Activated naive CD8-positive, alpha-beta T cell (primary cell): Measurements from ENCODE around the gene GMDS.

Experiments
- H3K27ac Mint-ChIP-seq: one replicate; pipeline ENCODE4 v1.8.0; 2021; ENCODE audit warnings: mixed read lengths
- H3K27me3 Mint-ChIP-seq: one replicate; pipeline ENCODE4 v1.8.0; 2021; ENCODE audit warnings: mixed read lengths
- H3K36me3 Mint-ChIP-seq: one replicate; pipeline ENCODE4 v1.8.0; 2021; ENCODE audit warnings: mixed read lengths
- H3K4me1 Mint-ChIP-seq: one replicate; pipeline ENCODE4 v1.8.0; 2021; ENCODE audit warnings: low read depth, mixed read lengths
- H3K4me3 Mint-ChIP-seq: one replicate; pipeline ENCODE4 v1.8.0; 2021; ENCODE audit warnings: mild to moderate bottlenecking, mixed read lengths
- H3K9me3 Mint-ChIP-seq: one replicate; pipeline ENCODE4 v1.8.0; 2021; ENCODE audit warnings: low read depth, mixed read lengths

Gene GMDS

DNA sequence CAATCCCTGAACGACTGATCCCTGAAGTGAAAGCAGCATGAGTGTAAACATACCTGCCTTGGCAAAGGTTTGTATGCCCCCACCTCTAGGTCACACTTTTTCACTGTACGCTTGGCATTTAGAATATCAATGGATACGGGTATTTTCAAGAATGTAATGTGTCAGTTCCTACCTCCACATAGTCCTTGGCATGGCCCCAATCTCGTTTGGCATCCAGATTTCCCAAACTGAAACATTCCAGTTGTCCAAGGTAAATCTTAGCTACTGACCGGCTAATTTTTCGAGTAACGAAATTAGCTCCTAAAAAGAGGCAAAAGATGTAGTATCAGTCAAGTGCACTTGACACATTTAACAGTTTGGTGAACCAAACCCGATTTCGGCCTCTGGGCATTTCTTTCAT lies 315.5 kb downstream of the GMDS start:
- H3K27me3 Mint-ChIP-seq, result no peaks in the 10 kb centered on the region
- no peak overlapping the region for H3K27ac Mint-ChIP-seq
- H3K4me1 Mint-ChIP-seq, result no peaks in the 10 kb centered on the region
- no peak overlapping the region for H3K4me3 Mint-ChIP-seq
- H3K9me3 Mint-ChIP-seq, result peaks cover 5% of the 10 kb centered on the region
- H3K36me3 Mint-ChIP-seq, result peaks cover 23% of the 10 kb centered on the region

DNA sequence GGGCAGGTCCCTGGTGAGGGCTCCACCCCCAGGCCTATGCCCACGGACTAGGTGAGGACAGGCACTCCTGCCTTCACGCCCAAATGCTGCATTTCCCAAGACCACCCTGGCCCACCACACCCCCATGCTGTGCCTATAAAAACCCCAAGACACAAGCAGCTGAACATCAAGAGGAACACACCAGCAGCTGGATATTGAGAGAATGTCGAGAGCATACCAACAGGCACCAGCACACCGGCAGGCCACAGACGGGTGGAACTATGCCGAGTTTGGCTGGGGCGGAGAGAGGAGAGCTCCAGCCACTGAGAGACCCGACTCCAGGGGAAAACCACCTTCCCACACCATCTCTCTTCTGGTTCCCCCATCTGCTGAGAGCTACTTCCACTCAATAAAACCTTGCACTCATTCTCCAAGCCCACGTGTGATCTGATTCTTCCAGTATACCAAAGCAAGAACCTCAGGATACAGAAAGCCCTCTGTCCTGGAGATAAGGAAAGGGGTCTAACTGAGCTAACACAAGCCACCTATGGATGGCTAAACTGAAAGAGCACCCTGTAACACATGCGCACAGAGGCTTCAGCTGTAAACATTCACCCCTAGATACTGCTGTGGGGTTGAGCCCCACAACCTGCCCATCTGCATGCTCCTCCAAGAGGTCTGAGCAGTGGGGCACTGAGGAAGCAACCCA lies 319.5 kb downstream of the GMDS start:
- no peaks in the 10 kb centered on the region for H3K4me1 Mint-ChIP-seq
- no peaks in the 10 kb centered on the region for H3K27me3 Mint-ChIP-seq
- H3K36me3 Mint-ChIP-seq, result peaks cover 20% of the 10 kb centered on the region
- H3K27ac Mint-ChIP-seq, result no peak overlapping the region
- H3K4me3 Mint-ChIP-seq, result no peak overlapping the region
- H3K9me3 Mint-ChIP-seq, result no peaks in the 10 kb centered on the region

DNA sequence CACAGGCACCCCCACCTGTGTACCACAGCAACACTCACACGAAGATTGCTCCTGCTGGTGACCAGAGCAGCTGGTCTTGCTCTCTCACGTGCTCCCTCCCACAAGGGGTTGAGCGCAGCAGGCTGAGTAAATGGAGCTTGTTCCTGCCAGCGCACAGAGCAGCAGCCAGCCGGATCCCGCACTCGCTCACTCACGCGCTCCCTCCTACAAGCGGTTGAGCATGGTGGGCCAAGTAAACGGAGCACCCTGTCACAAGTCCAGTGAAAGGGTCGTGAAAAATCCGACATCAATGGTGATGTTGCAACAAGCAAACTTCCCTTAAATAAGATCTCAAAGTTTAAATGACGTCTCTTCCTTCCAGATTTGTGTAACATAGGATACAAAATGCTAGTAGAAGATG lies 322.0 kb downstream of the GMDS start:
- H3K36me3 Mint-ChIP-seq, result peaks cover 19% of the 10 kb centered on the region
- H3K27ac Mint-ChIP-seq, result no peak overlapping the region
- no peaks in the 10 kb centered on the region for H3K27me3 Mint-ChIP-seq

DNA sequence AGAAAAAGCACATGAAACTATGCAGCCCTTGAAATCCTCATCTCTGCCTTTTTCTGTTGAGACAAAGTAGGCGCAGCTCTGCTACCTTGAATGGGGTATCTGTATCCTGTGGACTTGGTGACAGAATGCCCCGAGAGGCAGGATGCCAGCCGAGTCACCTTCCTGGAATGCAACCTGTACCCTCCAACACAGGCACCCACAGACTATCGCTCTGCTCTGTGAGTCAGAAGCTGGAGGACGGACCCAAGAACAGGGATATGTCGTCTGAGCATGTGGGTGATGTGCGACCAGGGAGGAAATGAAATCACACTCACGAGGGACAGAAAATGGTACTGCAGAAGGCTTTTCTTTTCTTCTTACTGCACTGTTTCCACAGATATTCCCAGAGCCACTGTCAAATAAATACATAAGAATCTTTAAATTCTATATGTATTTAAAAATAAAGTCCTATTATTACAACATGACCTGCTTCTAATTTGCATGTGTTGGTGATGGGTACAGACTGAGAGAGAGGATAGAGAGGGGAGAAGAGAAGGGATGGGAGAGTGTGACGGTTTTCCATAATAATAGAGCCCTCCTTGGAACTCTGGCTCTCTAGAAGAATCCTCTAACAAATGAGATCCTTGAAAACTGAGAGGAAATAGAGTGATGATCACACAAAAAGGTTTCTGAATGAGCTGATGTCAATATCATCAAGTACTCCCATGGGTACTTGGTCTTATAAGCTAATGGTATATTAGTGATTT lies 327.6 kb downstream of the GMDS start:
- H3K4me1 Mint-ChIP-seq, result peaks cover 16% of the 10 kb centered on the region
- peaks cover 19% of the 10 kb centered on the region for H3K36me3 Mint-ChIP-seq
- no peak overlapping the region for H3K4me3 Mint-ChIP-seq
- H3K27me3 Mint-ChIP-seq, result no peaks in the 10 kb centered on the region
- H3K9me3 Mint-ChIP-seq, result no peaks in the 10 kb centered on the region
- H3K27ac Mint-ChIP-seq, result peak overlapping the region; percentile 22

More for the DNA sequence above, 322.0 kb downstream of the GMDS start:
- no peaks in the 10 kb centered on the region for H3K9me3 Mint-ChIP-seq
- H3K4me1 Mint-ChIP-seq, result no peaks in the 10 kb centered on the region
- no peak overlapping the region for H3K4me3 Mint-ChIP-seq

GRCh38 chr6:1916334-1917070 lies 328.9 kb downstream of the GMDS start:
- Mint-ChIP-seq H3K4me1 (peaks cover 16% of the 10 kb centered on the region), H3K27ac (peak overlapping the region; percentile 41), H3K27me3 (no peaks in the 10 kb centered on the region)

GRCh38 chr6:1915226-1915625 lies 330.2 kb downstream of the GMDS start:
- no peaks in the 10 kb centered on the region for H3K27me3 Mint-ChIP-seq

More at GRCh38 chr6:1916334-1917070, 328.9 kb downstream of the GMDS start:
- H3K9me3 Mint-ChIP-seq, result no peaks in the 10 kb centered on the region
- H3K36me3 Mint-ChIP-seq, result peaks cover 16% of the 10 kb centered on the region
- H3K4me3 Mint-ChIP-seq, result no peak overlapping the region

DNA sequence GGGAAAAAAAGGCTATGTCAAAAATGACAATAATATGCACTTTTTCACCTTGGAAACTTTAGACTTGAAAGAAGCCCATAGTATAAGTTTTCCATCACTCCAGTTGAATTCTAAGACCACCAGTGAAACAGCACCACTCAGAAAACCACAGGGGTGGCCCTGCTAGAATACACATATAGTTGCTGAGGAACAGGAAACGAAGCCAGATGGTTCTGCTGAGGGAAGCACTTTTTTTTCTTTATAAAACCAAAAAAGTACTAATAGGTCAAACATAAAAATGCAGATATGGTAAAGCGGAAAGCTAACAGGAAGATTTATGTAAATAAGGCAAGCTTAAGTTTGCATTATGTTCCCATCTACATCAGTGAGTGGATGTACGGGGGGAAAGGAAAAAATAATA lies 331.8 kb downstream of the GMDS start:
- H3K27me3 Mint-ChIP-seq, result no peaks in the 10 kb centered on the region

More at GRCh38 chr6:1915226-1915625, 330.2 kb downstream of the GMDS start:
- H3K4me1 Mint-ChIP-seq, result peaks cover 16% of the 10 kb centered on the region
- no peaks in the 10 kb centered on the region for H3K9me3 Mint-ChIP-seq
- H3K36me3 Mint-ChIP-seq, result peaks cover 12% of the 10 kb centered on the region
- no peak overlapping the region for H3K4me3 Mint-ChIP-seq
- no peak overlapping the region for H3K27ac Mint-ChIP-seq

GRCh38 chr6:1912731-1913130 lies 332.7 kb downstream of the GMDS start:
- no peaks in the 10 kb centered on the region for H3K27me3 Mint-ChIP-seq
- H3K36me3 Mint-ChIP-seq, result peaks cover 16% of the 10 kb centered on the region
- no peak overlapping the region for H3K27ac Mint-ChIP-seq
- H3K9me3 Mint-ChIP-seq, result no peaks in the 10 kb centered on the region
- H3K4me1 Mint-ChIP-seq, result peaks cover 14% of the 10 kb centered on the region
- H3K4me3 Mint-ChIP-seq, result no peak overlapping the region

More for the DNA sequence above, 331.8 kb downstream of the GMDS start:
- no peak overlapping the region for H3K4me3 Mint-ChIP-seq
- H3K27ac Mint-ChIP-seq, result no peak overlapping the region
- peaks cover 11% of the 10 kb centered on the region for H3K36me3 Mint-ChIP-seq
- H3K4me1 Mint-ChIP-seq, result peaks cover 16% of the 10 kb centered on the region
- H3K9me3 Mint-ChIP-seq, result no peaks in the 10 kb centered on the region

DNA sequence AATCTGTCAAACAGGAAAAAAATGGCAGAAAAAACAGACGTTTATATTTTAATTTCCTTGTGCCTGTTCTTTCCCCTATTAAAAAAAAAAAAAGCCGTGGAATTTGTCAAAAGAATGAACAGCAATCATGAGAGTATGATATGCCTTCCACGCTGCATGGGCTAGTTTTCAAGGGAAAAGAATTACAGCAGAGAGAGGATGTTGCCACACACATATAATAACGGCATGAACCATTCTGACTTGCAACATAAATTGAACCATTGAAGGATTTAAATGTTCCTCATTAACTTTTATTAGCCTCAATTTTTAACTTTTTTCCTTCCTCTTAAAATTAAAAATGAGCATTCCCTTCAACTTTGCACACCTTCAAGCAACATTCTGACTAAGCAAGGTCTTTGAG lies 333.9 kb downstream of the GMDS start:
- Mint-ChIP-seq H3K4me3 (no peak overlapping the region), H3K4me1 (peaks cover 2% of the 10 kb centered on the region), H3K27ac (no peak overlapping the region), H3K36me3 (peaks cover 20% of the 10 kb centered on the region), H3K27me3 (no peaks in the 10 kb centered on the region), H3K9me3 (no peaks in the 10 kb centered on the region)

DNA sequence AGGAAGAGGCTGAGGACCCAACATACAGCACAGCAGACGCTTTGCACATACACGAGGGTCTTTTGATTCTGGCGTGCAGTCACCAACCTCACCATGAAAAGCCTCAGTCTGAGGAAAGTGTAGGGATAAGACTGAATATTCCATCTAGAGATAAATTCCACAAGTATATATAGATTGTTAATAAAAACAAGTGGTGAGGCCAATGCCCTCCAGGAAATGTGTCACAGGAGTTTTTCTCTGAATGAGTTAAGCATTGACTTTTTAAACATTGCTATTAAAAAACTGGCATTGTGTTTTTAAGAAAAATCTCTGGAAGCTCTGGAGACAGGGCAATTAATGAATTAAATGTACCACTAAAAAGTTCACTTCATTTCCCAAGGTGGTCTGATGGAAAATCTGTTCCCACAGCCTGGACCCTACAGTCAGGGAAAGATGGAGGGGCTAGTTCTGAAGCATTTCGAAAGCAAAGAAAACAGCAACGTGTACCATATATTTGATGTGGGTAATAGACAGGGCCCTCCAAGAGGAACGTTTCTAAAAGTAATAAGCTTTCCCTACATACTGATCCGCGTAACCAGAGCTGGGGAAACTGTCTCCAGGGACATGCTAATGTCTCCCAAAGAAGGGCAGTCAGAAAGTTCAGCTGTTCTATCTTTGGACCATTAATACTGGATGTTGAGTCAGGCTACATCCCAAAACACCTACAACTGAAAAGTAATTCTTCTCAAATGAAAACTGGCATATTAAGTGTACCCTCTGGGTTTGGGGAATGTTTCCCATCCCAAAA lies 334.6 kb downstream of the GMDS start:
- Mint-ChIP-seq H3K27ac (no peak overlapping the region), H3K9me3 (no peaks in the 10 kb centered on the region), H3K4me1 (no peaks in the 10 kb centered on the region), H3K27me3 (no peaks in the 10 kb centered on the region), H3K36me3 (peaks cover 20% of the 10 kb centered on the region), H3K4me3 (no peak overlapping the region)

- Mint-ChIP-seq H3K9me3 (no peaks in the 10 kb centered on the region), H3K36me3 (peaks cover 20% of the 10 kb centered on the region)
Measured at GRCh38 chr6:1908784-1909183, 336.6 kb downstream of the GMDS start.

DNA sequence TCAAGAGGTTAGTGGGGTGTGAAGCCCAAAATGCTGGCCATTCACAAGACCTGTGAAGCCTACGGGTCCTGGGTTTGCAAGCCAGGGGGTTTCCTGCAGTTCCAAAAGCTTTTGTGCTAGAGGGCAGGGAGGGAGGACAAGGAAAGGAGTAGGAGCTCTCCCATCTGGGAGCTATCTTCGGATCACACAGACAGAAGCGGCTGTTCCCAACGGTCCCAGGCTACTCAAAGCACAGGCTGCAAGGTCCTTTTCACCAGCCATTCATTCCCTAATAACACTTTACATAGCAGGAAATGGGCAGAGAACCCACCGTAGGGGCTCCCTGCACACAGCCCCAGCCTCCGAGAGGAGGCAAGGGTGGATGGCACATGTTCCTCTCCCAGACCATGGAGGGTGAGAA lies 338.8 kb downstream of the GMDS start:
- H3K27me3 Mint-ChIP-seq, result no peaks in the 10 kb centered on the region
- no peaks in the 10 kb centered on the region for H3K4me1 Mint-ChIP-seq
- peaks cover 18% of the 10 kb centered on the region for H3K36me3 Mint-ChIP-seq
- H3K4me3 Mint-ChIP-seq, result no peak overlapping the region
- no peaks in the 10 kb centered on the region for H3K9me3 Mint-ChIP-seq
- H3K27ac Mint-ChIP-seq, result no peak overlapping the region

More at GRCh38 chr6:1908784-1909183, 336.6 kb downstream of the GMDS start:
- Mint-ChIP-seq H3K27ac (no peak overlapping the region), H3K4me3 (no peak overlapping the region), H3K4me1 (no peaks in the 10 kb centered on the region), H3K27me3 (no peaks in the 10 kb centered on the region)

GRCh38 chr6:1906014-1906413 lies 339.4 kb downstream of the GMDS start:
- Mint-ChIP-seq H3K27ac (no peak overlapping the region), H3K4me1 (no peaks in the 10 kb centered on the region), H3K27me3 (no peaks in the 10 kb centered on the region), H3K36me3 (peaks cover 19% of the 10 kb centered on the region), H3K4me3 (no peak overlapping the region), H3K9me3 (no peaks in the 10 kb centered on the region)

DNA sequence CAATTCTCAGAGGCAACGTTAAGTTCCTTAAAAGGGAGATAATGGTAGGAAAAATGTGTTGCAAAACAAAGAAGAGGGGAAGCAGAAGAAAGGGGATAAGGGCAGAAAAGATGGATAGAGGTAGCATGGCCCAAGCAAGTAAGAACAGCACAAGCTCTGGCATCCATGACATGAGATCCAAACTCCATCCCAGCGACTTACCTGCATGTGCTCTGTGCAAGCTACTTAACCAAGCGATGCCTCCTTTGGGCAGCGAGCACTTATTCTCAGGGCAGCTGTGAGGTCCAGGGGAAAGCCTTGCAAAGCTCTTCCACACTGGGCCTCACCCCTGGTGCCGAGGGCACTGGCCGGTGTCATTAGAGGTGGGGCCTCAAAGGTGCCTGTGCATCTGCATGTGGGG lies 340.5 kb downstream of the GMDS start:
- Mint-ChIP-seq H3K9me3 (no peaks in the 10 kb centered on the region), H3K27ac (no peak overlapping the region), H3K27me3 (no peaks in the 10 kb centered on the region), H3K4me3 (no peak overlapping the region), H3K4me1 (no peaks in the 10 kb centered on the region), H3K36me3 (peaks cover 21% of the 10 kb centered on the region)
